A549 treated with dexamethasone at 1 μM for 4 hours (cell line): ENCODE results near the gene SCEL. TPM values are rescaled to one million over a fixed set of nuclear protein-coding genes. Genes with fewer than 3 reads are reported as not detected.

ENCODE experiments used
- total RNA-seq: library from RNA; stranded (reverse); fragments of 200-300 nt; extraction: Qiagen RNA extraction; gene quantifications from 5 replicates; pipeline ENCODE4 v1.2.3, GENCODE V29; 2022

SCEL gene
- 0.88 to 1.6 TPM (median 1.2 TPM) in 5 replicates for total RNA-seq

GRCh38 chr13:77535448-77535847 lies at the start of gene SCEL:
Gene SCEL, plus strand, starts transcription at chr13:77535706. Its CDS starts 20,170 bp downstream, at chr13:77555876.

Other genes starting within 250 kb of the SCEL start
- gene MYCBP2, start 208.6 kb upstream of the SCEL start, total RNA-seq: 16.2 to 22.4 TPM (median 20.0 TPM) in 5 replicates
- gene SLAIN1, start 162.0 kb downstream of the SCEL start, total RNA-seq: 0.39 to 0.71 TPM (median 0.57 TPM) in 5 replicates